HEK293 (cell line): ENCODE data around the gene FGB.
A peak's percentile ranks its signal among the peaks of the same experiment; 100 is the strongest.

Source experiments
- CTCF ChIA-PET: fragments of 350-600 bp; formaldehyde crosslinking; extraction: SDS; loops from one replicate; lab custom pipeline; 2021; ENCODE audit warnings: antibody characterized with exemption; lab: Yijun Ruan, JAX
- POLR2A ChIA-PET: fragments of 300-600 bp; formaldehyde crosslinking; extraction: SDS; loops from one replicate; lab custom pipeline; 2020; ENCODE audit warnings: antibody characterized with exemption, inconsistent platforms; lab: Yijun Ruan, JAX
- H3K27ac ChIP-seq: fragments of 200-500 bp; sonication (Bioruptor generic); 2 replicates; pipeline ENCODE4 v1.5.1; 2014; ENCODE audit warnings: low read depth, low read length, control low read depth, inconsistent platforms; ENCODE audit errors: extremely low read depth
- H3K36me3 ChIP-seq, 2 experiments: fragments of 200-500 bp in 1 of 2; sonication (Bioruptor generic) in 1 of 2; 1 replicate in 1 of 2; 2 replicates in 1 of 2; pipeline ENCODE4 v1.5.1; 2014 to 2017; ENCODE audit warnings: inconsistent platforms in 2 of 2, low read length in 2 of 2; ENCODE audit not compliant: control insufficient read depth in 2 of 2, insufficient read depth in 1 of 2
- H3K4me1 ChIP-seq: fragments of 200-500 bp; sonication (Bioruptor generic); 2 replicates; pipeline ENCODE4 v1.5.1; 2014; ENCODE audit warnings: mild to moderate bottlenecking, low read length, inconsistent platforms; ENCODE audit not compliant: control insufficient read depth, insufficient read depth
- H3K4me3 ChIP-seq: 2 replicates; pipeline ENCODE4 v1.5.1; 2011; ENCODE audit warnings: low read depth, mild to moderate bottlenecking, control low read depth, low read length, moderate library complexity
- H3K9me3 ChIP-seq: fragments of 200-500 bp; sonication (Bioruptor generic); 2 replicates; pipeline ENCODE4 v1.5.1; 2014; ENCODE audit warnings: low read depth, low read length, inconsistent platforms; ENCODE audit not compliant: control insufficient read depth, insufficient read depth
- ATF2 ChIP-seq: fragments of 450-650 bp; formaldehyde crosslinking; IDR thresholded peaks from 2 replicates; pipeline ENCODE4 v1.5.1; 2016; ENCODE audit warnings: missing biosample characterization, missing genetic modification characterization, low read depth
- INSM2 ChIP-seq: fragments of 450-650 bp; formaldehyde crosslinking; IDR thresholded peaks from 2 replicates; pipeline ENCODE4 v1.5.1; 2016; ENCODE audit warnings: missing biosample characterization, missing genetic modification characterization
- KLF10 ChIP-seq: fragments of 450-650 bp; IDR thresholded peaks from 2 replicates; pipeline ENCODE4 v1.5.1; 2018; ENCODE audit warnings: missing biosample characterization, mild to moderate bottlenecking, missing genetic modification characterization
- OSR2 ChIP-seq: fragments of 450-650 bp; formaldehyde crosslinking; IDR thresholded peaks from 2 replicates; pipeline ENCODE4 v1.5.1; 2016; ENCODE audit warnings: missing biosample characterization, missing genetic modification characterization
- SCRT1 ChIP-seq: fragments of 450-650 bp; formaldehyde crosslinking; IDR thresholded peaks from 2 replicates; pipeline ENCODE4 v1.5.1; 2016; ENCODE audit warnings: missing biosample characterization, missing genetic modification characterization, borderline replicate concordance
- SCRT2 ChIP-seq: fragments of 450-650 bp; formaldehyde crosslinking; IDR thresholded peaks from 2 replicates; pipeline ENCODE4 v1.5.1; 2016; ENCODE audit warnings: missing biosample characterization, missing genetic modification characterization
- SP3 ChIP-seq: fragments of 450-650 bp; formaldehyde crosslinking; IDR thresholded peaks from 2 replicates; pipeline ENCODE4 v1.5.1; 2016; ENCODE audit warnings: missing biosample characterization, missing genetic modification characterization
- ZBTB20 ChIP-seq: fragments of 450-650 bp; formaldehyde crosslinking; IDR thresholded peaks from 2 replicates; pipeline ENCODE4 v1.5.1; 2016; ENCODE audit warnings: missing biosample characterization, missing genetic modification characterization
- ZNF16 ChIP-seq: fragments of 450-650 bp; formaldehyde crosslinking; IDR thresholded peaks from 2 replicates; pipeline ENCODE4 v1.5.1; 2016; ENCODE audit warnings: low read depth, missing biosample characterization, missing genetic modification characterization
- ZNF221 ChIP-seq: fragments of 450-650 bp; formaldehyde crosslinking; IDR thresholded peaks from 2 replicates; pipeline ENCODE4 v1.5.1; 2017; ENCODE audit warnings: missing biosample characterization, missing genetic modification characterization, borderline replicate concordance
- ZNF335 ChIP-seq: fragments of 450-650 bp; formaldehyde crosslinking; conservative IDR thresholded peaks from 2 replicates; pipeline ENCODE4 v1.5.1; 2016; ENCODE audit warnings: missing biosample characterization, missing genetic modification characterization
- ZNF366 ChIP-seq: fragments of 450-650 bp; formaldehyde crosslinking; conservative IDR thresholded peaks from 2 replicates; pipeline ENCODE4 v1.5.1; 2016; ENCODE audit warnings: missing biosample characterization, missing genetic modification characterization
- ZNF513 ChIP-seq: fragments of 450-650 bp; IDR thresholded peaks from 2 replicates; pipeline ENCODE4 v1.5.1; 2018; ENCODE audit warnings: missing biosample characterization, missing genetic modification characterization
- ZNF596 ChIP-seq: fragments of 450-650 bp; IDR thresholded peaks from 2 replicates; pipeline ENCODE4 v1.5.0; 2018; ENCODE audit warnings: missing biosample characterization, mild to moderate bottlenecking, missing genetic modification characterization, moderate library complexity
- ZNF654 ChIP-seq: fragments of 450-650 bp; formaldehyde crosslinking; IDR thresholded peaks from 2 replicates; pipeline ENCODE4 v1.5.1; 2016; ENCODE audit warnings: low read depth, missing biosample characterization, missing genetic modification characterization
- ZNF658 ChIP-seq: fragments of 450-650 bp; formaldehyde crosslinking; IDR thresholded peaks from 2 replicates; pipeline ENCODE4; 2016; ENCODE audit warnings: missing biosample characterization, missing genetic modification characterization
- ZNF660 ChIP-seq: fragments of 450-650 bp; IDR thresholded peaks from 2 replicates; pipeline ENCODE4 v1.5.1; 2018; ENCODE audit warnings: missing biosample characterization, mild to moderate bottlenecking, missing genetic modification characterization
- ZNF677 ChIP-seq: fragments of 450-650 bp; IDR thresholded peaks from 2 replicates; pipeline ENCODE4 v1.5.0; 2018; ENCODE audit warnings: missing biosample characterization, mild to moderate bottlenecking, missing genetic modification characterization, moderate library complexity
- ZNF692 ChIP-seq: fragments of 450-650 bp; formaldehyde crosslinking; IDR thresholded peaks from 2 replicates; pipeline ENCODE4 v1.5.1; 2016; ENCODE audit warnings: missing biosample characterization, missing genetic modification characterization
- ZNF830 ChIP-seq: fragments of 450-650 bp; IDR thresholded peaks from 2 replicates; pipeline ENCODE4 v1.5.0; 2018; ENCODE audit warnings: missing biosample characterization, missing genetic modification characterization, low read depth, mild to moderate bottlenecking, moderate library complexity
- ZXDB ChIP-seq: fragments of 450-650 bp; formaldehyde crosslinking; IDR thresholded peaks from 2 replicates; pipeline ENCODE4 v1.5.1; 2016; ENCODE audit warnings: missing biosample characterization, missing genetic modification characterization
- TF ChIP-seq, protein P1 (sequence below): fragments of 450-650 bp; IDR thresholded peaks from 2 replicates; pipeline ENCODE4 v1.5.1; 2018; ENCODE audit warnings: missing biosample characterization, mild to moderate bottlenecking, missing genetic modification characterization
- TF ChIP-seq, protein P2 (sequence below): fragments of 450-650 bp; formaldehyde crosslinking; IDR thresholded peaks from 2 replicates; pipeline ENCODE4 v1.5.1; 2016; ENCODE audit warnings: missing biosample characterization, missing genetic modification characterization

The FGB gene

DNA sequence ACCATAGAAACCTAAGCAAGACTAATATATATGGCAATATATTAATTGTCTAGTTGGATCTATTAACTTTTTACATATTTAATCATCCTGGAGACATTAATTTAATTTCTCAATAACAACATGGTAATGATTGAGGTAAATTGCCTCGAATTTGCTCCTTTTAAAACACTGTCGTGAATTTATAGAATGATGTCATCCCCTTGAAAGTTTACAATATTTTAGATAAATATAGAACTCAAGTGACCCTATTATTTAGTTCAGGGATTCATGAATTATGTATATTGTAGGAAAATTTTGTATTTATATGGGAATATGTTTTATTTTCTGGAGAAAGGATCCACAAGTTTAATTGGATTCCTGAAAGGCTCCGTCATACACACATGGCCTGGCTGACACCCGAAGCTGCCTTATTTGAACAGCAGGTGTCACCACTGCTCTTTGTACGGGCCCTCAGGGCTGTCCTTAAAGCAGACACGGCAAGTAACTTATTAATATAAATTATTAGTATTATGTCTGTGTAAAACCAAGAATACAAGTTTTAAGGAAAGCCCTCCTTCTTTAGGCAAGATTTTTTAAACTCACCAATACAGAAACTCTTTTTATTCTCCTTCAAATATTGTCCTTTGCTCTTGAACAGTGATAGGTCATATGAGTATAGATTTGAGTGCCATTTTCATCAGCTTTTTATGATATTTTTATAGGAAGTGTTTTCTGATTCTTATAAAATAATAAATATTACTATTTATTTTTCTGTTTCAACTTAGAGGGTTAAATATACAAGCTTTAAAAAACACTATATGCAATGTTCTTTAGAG is 10.7 kb upstream of the FGB start:
- H3K4me1 ChIP-seq = peaks cover 2% of the 10 kb centered on the region
- POLR2A ChIA-PET = no interaction called here

DNA sequence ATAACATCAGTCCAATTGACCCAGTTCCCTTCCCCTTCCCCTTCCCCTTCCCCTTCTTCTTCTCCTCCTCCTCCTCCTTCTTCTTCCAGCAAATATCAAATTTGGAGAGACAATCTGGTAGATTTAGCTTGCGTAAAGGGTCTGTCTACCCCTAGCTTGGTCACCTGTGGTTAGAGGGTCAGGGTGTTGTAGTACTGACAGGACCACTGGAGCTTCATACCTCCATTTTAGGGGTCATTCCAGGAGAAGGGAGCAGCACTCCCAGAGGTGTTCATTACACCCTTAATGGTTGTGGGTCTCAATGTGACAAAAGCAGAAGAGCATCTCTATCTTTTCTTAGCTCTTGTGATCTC is 3.7 kb upstream of the FGB start:
- Histone ChIP-seq H3K9me3 (no peaks in the 10 kb centered on the region), H3K4me1 (no peaks in the 10 kb centered on the region), H3K36me3 (no peaks in the 10 kb centered on the region), H3K27ac (no peak overlapping the region), H3K4me3 (no peak overlapping the region)
- ChIA-PET POLR2A (interaction anchor here (0.7 to 1.1 kb wide), 2 partner anchors 9 to 60 kb away, joined by 3 to 4 read pairs; partner anchors contain the start of gene PLRG1), CTCF (interaction anchor here (0.6 to 15.4 kb wide), 16 partner anchors 9 to 926 kb away, joined by 3 to 429 read pairs (median 4); partner anchors contain the start of genes FGG and PLRG1)
- TF ChIP-seq ZNF658 (no peak), OSR2 (tag by site-specific recombination) (no peak), ZNF335 (tag by site-specific recombination) (no peak), KLF10 (no peak), ZBTB20 (tag by site-specific recombination) (no peak), SCRT2 (no peak), SP3 (tag by site-specific recombination) (no peak), ZXDB (tag by site-specific recombination) (no peak), INSM2 (tag by site-specific recombination) (no peak), ZNF366 (tag by site-specific recombination) (no peak), ZNF16 (tag by site-specific recombination) (no peak), SCRT1 (no peak), ZNF513 (tag by site-specific recombination) (no peak)
- TF ChIP-seq, protein P1, sequence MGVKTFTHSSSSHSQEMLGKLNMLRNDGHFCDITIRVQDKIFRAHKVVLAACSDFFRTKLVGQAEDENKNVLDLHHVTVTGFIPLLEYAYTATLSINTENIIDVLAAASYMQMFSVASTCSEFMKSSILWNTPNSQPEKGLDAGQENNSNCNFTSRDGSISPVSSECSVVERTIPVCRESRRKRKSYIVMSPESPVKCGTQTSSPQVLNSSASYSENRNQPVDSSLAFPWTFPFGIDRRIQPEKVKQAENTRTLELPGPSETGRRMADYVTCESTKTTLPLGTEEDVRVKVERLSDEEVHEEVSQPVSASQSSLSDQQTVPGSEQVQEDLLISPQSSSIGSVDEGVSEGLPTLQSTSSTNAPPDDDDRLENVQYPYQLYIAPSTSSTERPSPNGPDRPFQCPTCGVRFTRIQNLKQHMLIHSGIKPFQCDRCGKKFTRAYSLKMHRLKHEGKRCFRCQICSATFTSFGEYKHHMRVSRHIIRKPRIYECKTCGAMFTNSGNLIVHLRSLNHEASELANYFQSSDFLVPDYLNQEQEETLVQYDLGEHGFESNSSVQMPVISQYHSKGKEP (tag by site-specific recombination) = no peak
- TF ChIP-seq, protein P2, sequence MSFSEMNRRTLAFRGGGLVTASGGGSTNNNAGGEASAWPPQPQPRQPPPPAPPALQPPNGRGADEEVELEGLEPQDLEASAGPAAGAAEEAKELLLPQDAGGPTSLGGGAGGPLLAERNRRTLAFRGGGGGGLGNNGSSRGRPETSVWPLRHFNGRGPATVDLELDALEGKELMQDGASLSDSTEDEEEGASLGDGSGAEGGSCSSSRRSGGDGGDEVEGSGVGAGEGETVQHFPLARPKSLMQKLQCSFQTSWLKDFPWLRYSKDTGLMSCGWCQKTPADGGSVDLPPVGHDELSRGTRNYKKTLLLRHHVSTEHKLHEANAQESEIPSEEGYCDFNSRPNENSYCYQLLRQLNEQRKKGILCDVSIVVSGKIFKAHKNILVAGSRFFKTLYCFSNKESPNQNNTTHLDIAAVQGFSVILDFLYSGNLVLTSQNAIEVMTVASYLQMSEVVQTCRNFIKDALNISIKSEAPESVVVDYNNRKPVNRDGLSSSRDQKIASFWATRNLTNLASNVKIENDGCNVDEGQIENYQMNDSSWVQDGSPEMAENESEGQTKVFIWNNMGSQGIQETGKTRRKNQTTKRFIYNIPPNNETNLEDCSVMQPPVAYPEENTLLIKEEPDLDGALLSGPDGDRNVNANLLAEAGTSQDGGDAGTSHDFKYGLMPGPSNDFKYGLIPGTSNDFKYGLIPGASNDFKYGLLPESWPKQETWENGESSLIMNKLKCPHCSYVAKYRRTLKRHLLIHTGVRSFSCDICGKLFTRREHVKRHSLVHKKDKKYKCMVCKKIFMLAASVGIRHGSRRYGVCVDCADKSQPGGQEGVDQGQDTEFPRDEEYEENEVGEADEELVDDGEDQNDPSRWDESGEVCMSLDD (tag by site-specific recombination) = no peak

More for the DNA sequence above, 10.7 kb upstream of the FGB start:
- Histone ChIP-seq H3K4me3 (no peak overlapping the region), H3K9me3 (no peaks in the 10 kb centered on the region), H3K27ac (no peak overlapping the region), H3K36me3 (peaks cover 9 to 16% of the 10 kb centered on the region in 2 experiments; a peak in 2 of 3 replicates)
- TF ChIP-seq SCRT2 (peak; percentile 65; the same call in 1 of the 2 replicates), ZNF654 (tag by site-specific recombination) (peak; percentile 78), ZNF596 (tag by site-specific recombination) (no peak), ZNF660 (0 out of 2 replicates have a peak, but pooled peaks have one; percentile 38), ZNF830 (no peak), ZNF221 (tag by site-specific recombination) (no peak), ZNF692 (peak; percentile 41; the same call in 1 of the 2 replicates), ZNF677 (tag by site-specific recombination) (no peak), ATF2 (tag by site-specific recombination) (peak; percentile 86)
- CTCF ChIA-PET = interaction anchor here (0.5 to 15.4 kb wide), 13 partner anchors 11 to 1226 kb away, joined by 3 to 429 read pairs (median 3); partner anchors contain the start of genes FGB and FGG
